ENCODE measurements around the gene HNRNPA1.
"Not testable (repeated sequence)": the region's sequence is repeated elsewhere in the genome, so short reads cannot be mapped to it uniquely, and the experiment has no call there.

The HNRNPA1 gene

GRCh38 chr12:54277823-54278276 is 2.7 kb upstream of the HNRNPA1 start:
- no peak for DNase-seq

- no peak for DNase-seq
Measured at GRCh38 chr12:54279227-54279631, 1.3 kb upstream of the HNRNPA1 start.

DNA sequence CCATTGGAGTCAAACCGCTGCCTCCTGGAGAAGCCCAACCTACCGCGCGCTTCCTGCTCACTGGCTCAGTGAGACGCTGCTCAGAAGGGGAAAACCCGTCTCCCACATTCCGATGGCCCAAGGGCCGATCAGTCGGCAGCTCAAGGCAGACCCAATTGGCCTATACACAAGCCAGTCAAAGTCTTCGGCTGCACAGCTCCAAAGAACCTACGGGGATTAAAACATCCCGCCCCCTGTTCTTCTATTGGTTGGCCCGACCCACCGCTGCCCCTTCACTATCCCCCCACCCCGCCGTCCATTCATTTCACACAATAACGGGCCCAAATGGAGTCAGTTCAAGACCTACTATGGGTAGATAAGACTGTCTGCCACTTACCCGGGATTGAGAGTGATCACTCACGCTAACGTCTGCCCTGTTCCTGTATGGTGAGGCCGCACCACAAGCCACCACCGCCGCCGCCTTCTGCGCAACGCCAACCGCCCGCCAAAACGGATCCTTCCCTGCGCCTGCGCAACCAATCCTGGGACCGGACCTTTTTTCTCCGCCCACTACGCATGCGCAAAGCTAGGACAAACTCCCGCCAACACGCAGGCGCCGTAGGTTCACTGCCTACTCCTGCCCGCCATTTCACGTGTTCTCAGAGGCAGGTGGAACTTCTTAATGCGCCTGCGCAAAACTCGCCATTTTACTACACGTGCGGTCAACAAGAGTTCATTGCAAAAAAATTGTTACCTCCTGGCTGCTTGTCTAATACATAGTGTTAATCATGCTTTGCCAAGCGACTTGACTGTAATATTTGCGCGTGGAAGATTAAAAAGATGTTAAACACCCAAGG is 676 bp upstream of the HNRNPA1 start, which contains the start of gene CBX5:
Gene CBX5 (minus strand): TSS at position 491 of the 836 bp plus-strand sequence. CDS start 22,472 bp downstream, outside the sequence.
- DNase-seq, result peak; percentile 98 to 99

- DNase-seq, result not testable (repeated sequence)
Measured at GRCh38 chr12:54281261-54281638, 724 bp downstream of the HNRNPA1 start.

- not testable (repeated sequence) for DNase-seq
Measured at GRCh38 chr12:54281694-54282093, 1.2 kb downstream of the HNRNPA1 start.

GRCh38 chr12:54282949-54283593 is 2.5 kb downstream of the HNRNPA1 start:
- no peak for DNase-seq

DNA sequence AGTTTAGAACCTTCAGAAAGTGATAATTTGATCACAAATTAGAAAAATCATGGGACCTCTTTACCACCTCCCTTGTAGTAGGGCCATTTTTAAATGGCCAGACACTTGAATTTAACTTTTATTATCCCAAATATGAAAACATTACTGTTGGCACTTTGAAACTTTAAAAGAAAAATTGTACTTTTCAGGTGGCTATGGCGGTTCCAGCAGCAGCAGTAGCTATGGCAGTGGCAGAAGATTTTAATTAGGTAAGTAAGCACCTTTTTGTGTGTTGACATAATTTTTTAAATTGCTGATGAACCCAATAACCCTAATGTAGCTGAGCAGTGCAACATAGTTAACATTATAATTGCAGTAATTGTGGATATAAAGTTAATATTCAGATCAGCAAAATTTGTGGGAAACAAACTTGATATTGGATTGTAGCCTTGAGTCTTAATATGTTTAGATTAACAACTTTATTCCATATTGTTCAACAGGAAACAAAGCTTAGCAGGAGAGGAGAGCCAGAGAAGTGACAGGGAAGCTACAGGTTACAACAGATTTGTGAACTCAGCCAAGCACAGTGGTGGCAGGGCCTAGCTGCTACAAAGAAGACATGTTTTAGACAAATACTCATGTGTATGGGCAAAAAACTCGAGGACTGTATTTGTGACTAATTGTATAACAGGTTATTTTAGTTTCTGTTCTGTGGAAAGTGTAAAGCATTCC is 3.7 kb downstream of the HNRNPA1 start:
- not testable (repeated sequence) for DNase-seq

- no peak for DNase-seq
Measured at GRCh38 chr12:54285150-54286041, 4.9 kb downstream of the HNRNPA1 start.

GRCh38 chr12:54286042-54287030 is 5.8 kb downstream of the HNRNPA1 start:
- DNase-seq, result no peak

- no peak for DNase-seq
Measured at GRCh38 chr12:54287261-54288157, 7.0 kb downstream of the HNRNPA1 start.

GRCh38 chr12:54292083-54292930 is 11.8 kb downstream of the HNRNPA1 start:
- DNase-seq, result no peak

DNA sequence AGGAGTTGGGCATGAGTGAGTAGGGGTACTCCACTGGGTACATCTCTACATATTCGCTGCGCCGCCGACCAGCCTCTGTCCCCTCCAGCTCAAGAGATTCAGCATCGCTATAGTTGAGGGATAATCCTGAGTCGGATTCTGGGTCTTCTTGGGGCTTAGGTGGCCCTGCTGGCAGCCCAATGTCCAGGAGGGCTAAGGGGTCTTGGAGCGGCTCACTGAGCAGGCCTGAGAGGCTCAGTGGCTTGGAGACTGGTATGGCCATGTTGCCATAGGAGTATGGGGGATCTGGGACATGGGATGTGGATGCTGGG is 12.4 kb downstream of the HNRNPA1 start:
- DNase-seq, result no peak

DNA sequence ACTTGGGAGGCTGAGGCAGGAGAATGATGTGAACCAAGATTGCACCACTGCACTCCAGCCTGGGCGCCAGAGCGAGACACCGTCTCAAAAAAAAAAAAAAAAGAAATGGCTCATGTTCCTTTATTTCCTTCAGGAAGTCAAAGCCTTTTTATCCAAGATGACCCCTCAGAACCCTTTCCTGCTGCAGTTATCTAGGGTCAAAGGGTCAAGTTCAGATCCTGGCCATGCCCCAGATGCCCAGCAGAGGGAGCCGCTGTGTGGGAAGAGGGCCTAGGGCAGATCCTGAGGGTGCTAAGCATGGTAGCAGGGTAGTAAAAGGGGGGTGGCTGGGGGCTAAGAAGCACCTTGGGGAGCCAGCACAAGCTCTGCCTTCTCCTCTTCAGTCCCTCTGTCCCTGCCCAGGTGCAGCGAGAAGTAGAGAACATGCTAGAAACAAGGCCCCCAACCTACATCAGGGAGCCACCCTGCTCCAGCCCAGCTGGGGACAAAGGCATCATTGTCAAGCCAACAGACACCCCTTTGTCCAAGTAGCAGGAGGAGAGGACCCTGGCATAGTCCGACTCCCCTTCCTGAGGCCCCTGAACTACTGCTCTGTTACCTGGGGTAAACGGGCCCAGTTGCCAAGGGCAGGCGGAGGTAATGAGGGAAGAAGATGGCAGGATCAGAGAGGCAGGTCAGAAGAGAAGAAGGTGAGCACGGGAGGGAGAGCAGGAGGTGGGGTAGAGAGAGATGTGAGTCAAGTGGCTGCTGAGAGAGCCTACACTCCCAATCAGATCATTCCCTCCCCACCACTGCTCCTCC is 13.8 kb downstream of the HNRNPA1 start:
- DNase-seq, result peak in 1 of 2 experiments; percentile 12

DNA sequence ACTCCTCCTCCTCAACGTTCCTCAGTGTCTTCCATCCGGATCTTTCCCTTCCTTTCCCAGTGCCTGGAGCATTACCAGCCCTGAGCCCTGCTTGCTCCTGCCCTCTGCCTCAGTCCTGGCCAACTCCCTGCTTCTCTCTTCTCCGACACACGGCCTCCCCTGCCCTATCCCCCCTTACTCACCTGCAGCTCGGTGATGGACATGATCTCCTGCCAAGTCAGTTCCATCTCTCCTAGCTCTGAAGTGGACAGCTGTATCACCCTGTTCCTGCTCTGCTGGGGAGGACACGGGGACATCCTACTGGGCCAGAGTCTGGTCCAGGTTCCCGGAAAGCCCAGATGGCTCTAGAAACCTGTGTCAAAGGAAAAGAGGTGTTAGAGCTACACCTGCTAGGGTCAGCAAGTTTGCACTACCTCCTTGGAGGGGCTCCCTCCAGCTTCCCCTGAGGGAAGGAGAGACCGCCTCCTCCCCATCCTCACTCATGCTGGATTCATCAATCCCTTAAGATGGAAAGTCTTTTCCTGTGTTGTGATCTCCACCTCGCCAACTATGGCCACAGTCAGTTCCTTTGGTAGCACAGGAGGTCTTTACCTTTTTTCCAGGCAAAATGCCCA is 14.5 kb downstream of the HNRNPA1 start:
- no peak for DNase-seq

GRCh38 chr12:54296393-54297099 is 16.0 kb downstream of the HNRNPA1 start:
- DNase-seq, result no peak

- DNase-seq, result no peak
Measured at GRCh38 chr12:54298904-54299303, 18.4 kb downstream of the HNRNPA1 start.
